IMR-90 (cell line): Measurements from ENCODE around the gene COL23A1. TPM values are rescaled to one million over a fixed set of nuclear protein-coding genes. Genes with fewer than 3 reads are reported as not detected.

Experiments used
- ATAC-seq: fragments of 200-7000 bp; cut with Tn5 transposase; 2 replicates; pipeline ENCODE4 v1.9.1; 2020; ENCODE audit warnings: low read depth, mild to moderate bottlenecking, moderate library complexity
- BruUV-seq: library from RNA; stranded (reverse); fragments of 400-500 nt; replicated peaks from 2 replicates; lab custom pipeline; 2021; lab: Mats Ljungman, UMichigan
- CTCF ChIA-PET: fragments of 300-600 bp; formaldehyde crosslinking; extraction: SDS; loops from one replicate; lab custom pipeline; 2021; ENCODE audit warnings: antibody characterized with exemption; lab: Yijun Ruan, JAX
- POLR2A ChIA-PET: fragments of 300-600 bp; sonication (Branson Sonifier 250); formaldehyde crosslinking; loops from one replicate; lab custom pipeline; 2022; ENCODE audit warnings: antibody characterized with exemption; ENCODE audit not compliant: unreplicated experiment; lab: Charles Lee
- DNase-seq: peaks from one replicate; pipeline ENCODE4 v3.0.0; 2013
- H2AFZ ChIP-seq: replicated peaks from 2 replicates; pipeline ENCODE3; 2013; ENCODE audit warnings: low read length, mild to moderate bottlenecking; ENCODE audit not compliant: poor library complexity
- H2AK5ac ChIP-seq: 2 replicates; pipeline ENCODE4 v1.6.1; 2013; ENCODE audit warnings: low read depth, low read length, inconsistent platforms
- H2AK9ac ChIP-seq: replicated peaks from 2 replicates; pipeline ENCODE3; 2013; ENCODE audit warnings: mild to moderate bottlenecking, low read depth, low read length, moderate library complexity; ENCODE audit not compliant: poor library complexity
- H2BK120ac ChIP-seq: 2 replicates; pipeline ENCODE4 v1.6.1; 2013; ENCODE audit warnings: low read depth, low read length, inconsistent platforms
- H2BK15ac ChIP-seq: 3 replicates; pipeline ENCODE4 v1.6.1; 2013; ENCODE audit warnings: low read depth, low read length, inconsistent platforms
- H2BK20ac ChIP-seq: 2 replicates; pipeline ENCODE4 v1.6.1; 2013; ENCODE audit warnings: low read depth, mild to moderate bottlenecking, inconsistent platforms, low read length, moderate library complexity
- H2BK5ac ChIP-seq: 2 replicates; pipeline ENCODE4 v1.6.1; 2013; ENCODE audit warnings: mild to moderate bottlenecking, low read depth, low read length, inconsistent platforms; ENCODE audit not compliant: poor library complexity, severe bottlenecking
- H3K14ac ChIP-seq: replicated peaks from 2 replicates; pipeline ENCODE4 v1.6.1; 2013; ENCODE audit warnings: low read depth, low read length, inconsistent platforms
- H3K18ac ChIP-seq: 2 replicates; pipeline ENCODE4 v1.6.1; 2013; ENCODE audit warnings: low read depth, low read length, control low read depth
- H3K23ac ChIP-seq: 2 replicates; pipeline ENCODE4 v1.6.1; 2013; ENCODE audit warnings: low read depth, low read length, inconsistent platforms
- H3K27ac ChIP-seq: 2 replicates; pipeline ENCODE4 v1.5.1; 2013; ENCODE audit warnings: mild to moderate bottlenecking, control low read depth, low read length; ENCODE audit not compliant: insufficient read depth
- H3K27me3 ChIP-seq: 2 replicates; pipeline ENCODE4 v1.6.1; 2013; ENCODE audit warnings: low read length; ENCODE audit not compliant: control insufficient read depth, insufficient read depth
- H3K36me3 ChIP-seq: 2 replicates; pipeline ENCODE4 v1.6.1; 2013; ENCODE audit warnings: low read length, mixed read lengths; ENCODE audit not compliant: control insufficient read depth, insufficient read depth
- H3K4ac ChIP-seq: 2 replicates; pipeline ENCODE4 v1.6.1; 2013; ENCODE audit warnings: low read depth, low read length, inconsistent platforms
- H3K4me1 ChIP-seq: 2 replicates; pipeline ENCODE4 v1.6.1; 2013; ENCODE audit warnings: low read length, mixed read lengths; ENCODE audit not compliant: control insufficient read depth, insufficient read depth
- H3K4me2 ChIP-seq: 2 replicates; pipeline ENCODE4 v1.6.1; 2013; ENCODE audit warnings: low read depth, mild to moderate bottlenecking, control low read depth, low read length, moderate library complexity
- H3K4me3 ChIP-seq: 2 replicates; pipeline ENCODE4 v1.5.1; 2013; ENCODE audit warnings: low read depth, mild to moderate bottlenecking, control low read depth, low read length, moderate library complexity; ENCODE audit not compliant: insufficient read depth
- H3K56ac ChIP-seq: 2 replicates; pipeline ENCODE4 v1.6.1; 2013; ENCODE audit warnings: low read length, inconsistent platforms; ENCODE audit not compliant: insufficient read depth; ENCODE audit errors: extremely low read depth
- H3K79me1 ChIP-seq, 2 experiments: 2 replicates each; pipeline ENCODE4 v1.6.1; 2013; ENCODE audit warnings: low read length in 2 of 2, inconsistent platforms in 1 of 2, low read depth in 1 of 2
- H3K9ac ChIP-seq: 2 replicates; pipeline ENCODE4 v1.6.1; 2013; ENCODE audit warnings: low read depth, low read length, control low read depth
- H3K9me1 ChIP-seq: 2 replicates; pipeline ENCODE4 v1.6.1; 2013; ENCODE audit warnings: low read length, inconsistent platforms; ENCODE audit not compliant: insufficient read depth
- H3K9me3 ChIP-seq: 2 replicates; pipeline ENCODE4 v1.6.1; 2013; ENCODE audit warnings: low read length; ENCODE audit not compliant: control insufficient read depth, insufficient read depth
- H4K20me1 ChIP-seq: 2 replicates; pipeline ENCODE4 v1.6.1; 2013; ENCODE audit warnings: low read length, inconsistent platforms; ENCODE audit not compliant: insufficient read depth
- H4K5ac ChIP-seq: 2 replicates; pipeline ENCODE4 v1.6.1; 2013; ENCODE audit warnings: mild to moderate bottlenecking, low read depth, low read length, control low read depth
- H4K8ac ChIP-seq, 2 experiments: 2 replicates each; pipeline ENCODE4 v1.6.1; 2013; ENCODE audit warnings: low read depth in 2 of 2, low read length in 2 of 2, control low read depth in 1 of 2, inconsistent platforms in 1 of 2
- H4K91ac ChIP-seq: 2 replicates; pipeline ENCODE4 v1.6.1; 2013; ENCODE audit warnings: low read depth, low read length, inconsistent platforms; ENCODE audit not compliant: insufficient read depth
- CEBPB ChIP-seq: IDR thresholded peaks from 2 replicates; pipeline ENCODE4 v1.6.1; 2012; ENCODE audit warnings: low read depth, low read length, improper control_type of control experiment
- CHD1 ChIP-seq: IDR thresholded peaks from 2 replicates; pipeline ENCODE4 v1.6.1; 2012; ENCODE audit warnings: low read depth, low read length, improper control_type of control experiment
- FOS ChIP-seq: fragments of 150-350 bp; IDR thresholded peaks from 2 replicates; pipeline ENCODE4 v1.6.1; 2016; ENCODE audit warnings: low read depth, low read length
- MAZ ChIP-seq: IDR thresholded peaks from 2 replicates; pipeline ENCODE4 v1.6.1; 2012; ENCODE audit warnings: low read depth, mild to moderate bottlenecking, low read length, improper control_type of control experiment, moderate library complexity, borderline replicate concordance
- NFE2L2 ChIP-seq: fragments of 150-350 bp; IDR thresholded peaks from 2 replicates; pipeline ENCODE4 v1.6.1; 2016; ENCODE audit warnings: low read depth, mild to moderate bottlenecking, low read length
- POLR2A ChIP-seq: IDR thresholded peaks from 2 replicates; pipeline ENCODE4 v1.6.1; 2012; ENCODE audit warnings: mild to moderate bottlenecking, low read depth, low read length
- RAD21 ChIP-seq: IDR thresholded peaks from 2 replicates; pipeline ENCODE4 v1.6.1; 2012; ENCODE audit warnings: low read length, improper control_type of control experiment
- RCOR1 ChIP-seq: IDR thresholded peaks from 2 replicates; pipeline ENCODE4 v1.6.1; 2012; ENCODE audit warnings: mild to moderate bottlenecking, low read length, improper control_type of control experiment; ENCODE audit not compliant: insufficient replicate concordance
- RFX5 ChIP-seq: IDR thresholded peaks from 2 replicates; pipeline ENCODE4 v1.8.0; 2012; ENCODE audit warnings: low read depth, mild to moderate bottlenecking, low read length, moderate library complexity
- SMC3 ChIP-seq: fragments of 150-350 bp; IDR thresholded peaks from 2 replicates; pipeline ENCODE4 v1.6.1; 2016; ENCODE audit warnings: low read depth, mild to moderate bottlenecking, antibody characterized with exemption, low read length, moderate library complexity
- WGBS, 2 experiments: methylation state at CpG; one replicate each; pipeline versions ENCODE4 v1.1.5 to v1.1.7; 2013; ENCODE audit warnings: missing lambda C conversion rate in 2 of 2; ENCODE audit not compliant: insufficient read length in 1 of 2; ENCODE audit errors: extremely low coverage in 2 of 2; 5-methylcytosine and 5-hydroxymethylcytosine counted together
- dilution Hi-C: fragments of 300-500 bp; cut with HindIII; formaldehyde crosslinking; loops from one replicate; pipeline ENCODE4 v1.14.3; 2018; ENCODE audit warnings: low sequenced_read_pairs; ENCODE audit not compliant: unreplicated experiment
- in situ Hi-C: fragments of 300-500 bp; cut with MboI; formaldehyde crosslinking; loops from 3 replicates; pipeline ENCODE4 v1.14.3; 2019; ENCODE audit warnings: low sequenced_read_pairs, inconsistent platforms, mixed read lengths
- intact Hi-C: fragments of 100-400 bp; cut with micrococcal nuclease; formaldehyde crosslinking; loops from 2 replicates; pipeline ENCODE4 v1.10.0; 2022
- polyA plus RNA-seq, 3 experiments: library from polyadenylated mRNA; depleted of rRNA; stranded (reverse); fragments of >200 nt; gene quantifications; 2 replicates each; pipeline ENCODE4 v1.2.3, GENCODE V29; 2012; ENCODE audit warnings: low replicate concordance in 1 of 3
- total RNA-seq: library from RNA; depleted of rRNA; stranded (reverse); fragments of >200 nt; gene quantifications from 2 replicates; pipeline ENCODE4 v1.2.3, GENCODE V29; 2012
- TF ChIP-seq, protein P1 (sequence below): fragments of 150-350 bp; IDR thresholded peaks from 2 replicates; pipeline ENCODE4 v1.6.1; 2016; ENCODE audit warnings: low read depth, mild to moderate bottlenecking, low read length, moderate library complexity, borderline replicate concordance
- TF ChIP-seq, protein P2 (sequence below): fragments of 150-350 bp; IDR thresholded peaks from 2 replicates; pipeline ENCODE4 v1.6.1; 2017; ENCODE audit warnings: mild to moderate bottlenecking, antibody characterized with exemption, low read length, low read depth
- TF ChIP-seq, protein P3 (sequence below): conservative IDR thresholded peaks from 2 replicates; pipeline ENCODE4 v1.5.1; 2012; ENCODE audit warnings: mild to moderate bottlenecking, low read depth, low read length, improper control_type of control experiment

COL23A1 gene
- total and polyA plus RNA-seq, 2 of the 4 experiments (the other 2 are of a cell fraction) = not detected

DNA sequence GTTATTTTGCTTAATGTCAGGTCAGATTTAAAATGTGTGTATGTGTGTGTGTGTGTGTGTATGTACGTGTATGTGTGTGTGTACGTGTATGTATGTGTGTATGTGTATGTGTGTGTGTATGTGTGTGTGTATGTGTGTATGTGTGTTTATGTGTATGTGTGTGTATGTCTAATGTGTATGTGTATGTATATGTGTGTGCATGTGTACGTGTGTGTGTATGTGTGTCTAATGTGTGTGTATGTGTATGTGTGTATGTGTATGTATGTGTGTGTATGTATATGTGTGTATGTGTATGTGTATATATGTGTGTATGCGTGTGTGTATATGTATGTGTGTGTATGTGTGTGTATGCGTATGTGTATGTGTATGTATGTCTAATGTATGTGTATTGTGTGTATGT lies 232.5 kb downstream of the COL23A1 start:
- in situ Hi-C loops (no loop called here), dilution Hi-C loops (no loop called here), intact Hi-C loops (no loop called here)
- H2AFZ ChIP-seq = no peak overlapping the region
- no peak overlapping the region for H3K4me2 ChIP-seq
- ATAC-seq = no peak
- H3K9me3 ChIP-seq = peaks cover 12% of the 10 kb centered on the region
- H2BK15ac ChIP-seq = no peak overlapping the region
- 70% methylated on average over 4 of the region's 5 CpGs; no CpG with 5 or more reads in 1 of the 2 experiments for WGBS, 2 experiments
- H3K9ac ChIP-seq = no peak overlapping the region
- no peak overlapping the region for H3K4ac ChIP-seq
- no peak overlapping the region for H3K18ac ChIP-seq
- no peak overlapping the region for H4K91ac ChIP-seq
- CTCF ChIA-PET = no interaction called here
- POLR2A ChIA-PET = no interaction called here
- H2AK5ac ChIP-seq = no peak overlapping the region
- no peaks in the 10 kb centered on the region for H3K9me1 ChIP-seq
- no peak overlapping the region for H4K5ac ChIP-seq
- H3K27me3 ChIP-seq = no peaks in the 10 kb centered on the region
- no peak overlapping the region for H3K27ac ChIP-seq
- no peak overlapping the region for H4K8ac ChIP-seq
- BruUV-seq = no TSS peak
- no peak overlapping the region for H2BK120ac ChIP-seq
- H3K4me1 ChIP-seq = no peaks in the 10 kb centered on the region
- no peaks in the 10 kb centered on the region for H3K36me3 ChIP-seq
- H3K4me3 ChIP-seq = no peak overlapping the region
- no peak overlapping the region for H3K14ac ChIP-seq
- no peaks in the 10 kb centered on the region for H4K20me1 ChIP-seq
- H3K23ac ChIP-seq = no peak overlapping the region
- no peak overlapping the region for H2BK20ac ChIP-seq
- no peak overlapping the region for H3K56ac ChIP-seq
- TF ChIP-seq RCOR1 = no peak
- TF ChIP-seq, protein P1, sequence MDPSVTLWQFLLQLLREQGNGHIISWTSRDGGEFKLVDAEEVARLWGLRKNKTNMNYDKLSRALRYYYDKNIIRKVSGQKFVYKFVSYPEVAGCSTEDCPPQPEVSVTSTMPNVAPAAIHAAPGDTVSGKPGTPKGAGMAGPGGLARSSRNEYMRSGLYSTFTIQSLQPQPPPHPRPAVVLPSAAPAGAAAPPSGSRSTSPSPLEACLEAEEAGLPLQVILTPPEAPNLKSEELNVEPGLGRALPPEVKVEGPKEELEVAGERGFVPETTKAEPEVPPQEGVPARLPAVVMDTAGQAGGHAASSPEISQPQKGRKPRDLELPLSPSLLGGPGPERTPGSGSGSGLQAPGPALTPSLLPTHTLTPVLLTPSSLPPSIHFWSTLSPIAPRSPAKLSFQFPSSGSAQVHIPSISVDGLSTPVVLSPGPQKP = no peak
- no peak for TF ChIP-seq POLR2A
- TF ChIP-seq RAD21 = no peak
- no peak for TF ChIP-seq SMC3
- TF ChIP-seq, protein P2, sequence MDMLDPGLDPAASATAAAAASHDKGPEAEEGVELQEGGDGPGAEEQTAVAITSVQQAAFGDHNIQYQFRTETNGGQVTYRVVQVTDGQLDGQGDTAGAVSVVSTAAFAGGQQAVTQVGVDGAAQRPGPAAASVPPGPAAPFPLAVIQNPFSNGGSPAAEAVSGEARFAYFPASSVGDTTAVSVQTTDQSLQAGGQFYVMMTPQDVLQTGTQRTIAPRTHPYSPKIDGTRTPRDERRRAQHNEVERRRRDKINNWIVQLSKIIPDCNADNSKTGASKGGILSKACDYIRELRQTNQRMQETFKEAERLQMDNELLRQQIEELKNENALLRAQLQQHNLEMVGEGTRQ = no peak
- no peak for TF ChIP-seq NFE2L2
- no peak for TF ChIP-seq RFX5
- TF ChIP-seq FOS = no peak
- TF ChIP-seq CHD1 = no peak
- no peak for TF ChIP-seq CEBPB
- TF ChIP-seq MAZ = no peak
- TF ChIP-seq, protein P3, sequence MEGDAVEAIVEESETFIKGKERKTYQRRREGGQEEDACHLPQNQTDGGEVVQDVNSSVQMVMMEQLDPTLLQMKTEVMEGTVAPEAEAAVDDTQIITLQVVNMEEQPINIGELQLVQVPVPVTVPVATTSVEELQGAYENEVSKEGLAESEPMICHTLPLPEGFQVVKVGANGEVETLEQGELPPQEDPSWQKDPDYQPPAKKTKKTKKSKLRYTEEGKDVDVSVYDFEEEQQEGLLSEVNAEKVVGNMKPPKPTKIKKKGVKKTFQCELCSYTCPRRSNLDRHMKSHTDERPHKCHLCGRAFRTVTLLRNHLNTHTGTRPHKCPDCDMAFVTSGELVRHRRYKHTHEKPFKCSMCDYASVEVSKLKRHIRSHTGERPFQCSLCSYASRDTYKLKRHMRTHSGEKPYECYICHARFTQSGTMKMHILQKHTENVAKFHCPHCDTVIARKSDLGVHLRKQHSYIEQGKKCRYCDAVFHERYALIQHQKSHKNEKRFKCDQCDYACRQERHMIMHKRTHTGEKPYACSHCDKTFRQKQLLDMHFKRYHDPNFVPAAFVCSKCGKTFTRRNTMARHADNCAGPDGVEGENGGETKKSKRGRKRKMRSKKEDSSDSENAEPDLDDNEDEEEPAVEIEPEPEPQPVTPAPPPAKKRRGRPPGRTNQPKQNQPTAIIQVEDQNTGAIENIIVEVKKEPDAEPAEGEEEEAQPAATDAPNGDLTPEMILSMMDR = no peak
- no peak overlapping the region for H2AK9ac ChIP-seq
- H3K79me1 ChIP-seq = no peaks in the 10 kb centered on the region
- peak overlapping the region; percentile 82 for H2BK5ac ChIP-seq
- no peak for DNase-seq
